Fibroblast of villous mesenchyme (primary cell): ENCODE measurements around the gene MCU. TPM values are rescaled to one million over a fixed set of nuclear protein-coding genes. Genes with fewer than 3 reads are reported as not detected.
"Not testable (repeated sequence)": the region's sequence is repeated elsewhere in the genome, so short reads cannot be mapped to it uniquely, and the experiment has no call there.

Experiments used
- DNase-seq: peaks from one replicate; pipeline ENCODE4 v3.0.0-alpha.2; 2010; ENCODE audit warnings: low read depth
- H3K4me3 ChIP-seq: 2 replicates; pipeline ENCODE4 v1.5.1; 2011; ENCODE audit warnings: low read depth, mild to moderate bottlenecking, low read length
- CTCF ChIP-seq: IDR thresholded peaks from 2 replicates; pipeline ENCODE4 v1.5.1; 2012; ENCODE audit warnings: low read depth, mild to moderate bottlenecking, low read length; ENCODE audit not compliant: insufficient read depth
- total RNA-seq: library from RNA; depleted of rRNA; stranded (reverse); fragments of >200 nt; gene quantifications from 2 replicates; pipeline ENCODE4 v1.2.3, GENCODE V29; 2012

The MCU gene
- total RNA-seq, 1 donor, result 41.9 TPM

GRCh38 chr10:72747521-72747920 lies 55.6 kb downstream of the MCU start:
- H3K4me3 ChIP-seq, result no peak overlapping the region
- no peak for TF ChIP-seq CTCF
- no peak for DNase-seq

- TF ChIP-seq CTCF, result no peak
- no peak overlapping the region for H3K4me3 ChIP-seq
- no peak for DNase-seq
Measured at GRCh38 chr10:72753760-72754231, 61.9 kb downstream of the MCU start.

GRCh38 chr10:72754275-72755032 lies 62.5 kb downstream of the MCU start:
- no peak overlapping the region for H3K4me3 ChIP-seq
- DNase-seq, result no peak
- no peak for TF ChIP-seq CTCF

GRCh38 chr10:72756674-72757385 lies 64.9 kb downstream of the MCU start:
- H3K4me3 ChIP-seq, result no peak overlapping the region
- TF ChIP-seq CTCF, result no peak
- peak; percentile 6 for DNase-seq

- TF ChIP-seq CTCF, result no peak
- no peak for DNase-seq
Measured at GRCh38 chr10:72757732-72758131, 65.8 kb downstream of the MCU start.

GRCh38 chr10:72758930-72759329 lies 67.0 kb downstream of the MCU start:
- H3K4me3 ChIP-seq, DNase-seq: not testable (repeated sequence)

More at GRCh38 chr10:72757732-72758131, 65.8 kb downstream of the MCU start:
- no peak overlapping the region for H3K4me3 ChIP-seq

GRCh38 chr10:72759584-72759983 lies 67.6 kb downstream of the MCU start:
- no peak overlapping the region for H3K4me3 ChIP-seq
- no peak for DNase-seq
- TF ChIP-seq CTCF, result no peak
